T-cell (primary cell): ENCODE data around the gene CDC45. TPM values are rescaled to one million over a fixed set of nuclear protein-coding genes. Genes with fewer than 3 reads are reported as not detected.
A peak's percentile ranks its signal among the peaks of the same experiment; 100 is the strongest.

Source experiments
- ATAC-seq, 4 experiments: fragments of 200-7000 bp in 3 of 4; fragments of 150-1000 bp in 1 of 4; cut with Tn5 transposase; replicated peaks in 1 of 4; 1 replicate in 3 of 4; 2 replicates in 1 of 4; pipeline ENCODE4 v1.10.0; 2021; ENCODE audit warnings: moderate library complexity in 3 of 4, mild to moderate bottlenecking in 2 of 4, moderate number of reproducible peaks in 1 of 4
- CTCF ChIA-PET, 2 donors: fragments of 300-600 bp; sonication (Branson Sonifier 250); formaldehyde crosslinking; loops; one replicate each; lab custom pipeline; 2022; ENCODE audit warnings: antibody characterized with exemption in 2 of 2; lab: Charles Lee
- POLR2A ChIA-PET, 2 donors: fragments of 300-600 bp; sonication (Branson Sonifier 250); formaldehyde crosslinking; loops; one replicate each; lab custom pipeline; 2022; ENCODE audit warnings: antibody characterized with exemption in 2 of 2; lab: Charles Lee
- DNase-seq, 35 experiments: peaks; one replicate each; pipeline versions ENCODE4 v3.0.0 to v3.0.0-alpha.2; 2013 to 2023
- H3K27ac ChIP-seq: one replicate; pipeline ENCODE4 v1.5.1; 2013; ENCODE audit warnings: low read length
- H3K27me3 ChIP-seq, 2 experiments: replicated peaks in 1 of 2; 1 replicate in 1 of 2; 2 replicates in 1 of 2; pipeline versions ENCODE4 v1.6.1 to v1.7.0; 2013; ENCODE audit warnings: low read length in 1 of 2, mixed read lengths in 1 of 2; ENCODE audit not compliant: control insufficient read depth in 2 of 2, insufficient read depth in 2 of 2; ENCODE audit errors: extremely low read depth in 1 of 2
- H3K36me3 ChIP-seq, 2 donors: 1 replicate in 1 of 2; 2 replicates in 1 of 2; pipeline versions ENCODE4 v1.6.1 to v1.7.0; 2013; ENCODE audit warnings: low read length in 1 of 2; ENCODE audit not compliant: control insufficient read depth in 2 of 2, insufficient read depth in 1 of 2; ENCODE audit errors: extremely low read depth in 1 of 2
- H3K4me1 ChIP-seq, 2 experiments: 1 replicate in 1 of 2; 2 replicates in 1 of 2; pipeline versions ENCODE4 v1.6.1 to v1.7.0; 2013; ENCODE audit warnings: low read length in 2 of 2, mixed read lengths in 1 of 2; ENCODE audit not compliant: insufficient read depth in 2 of 2, control insufficient read depth in 1 of 2; ENCODE audit errors: extremely low read depth in 1 of 2
- H3K4me3 ChIP-seq, 2 donors: 1 replicate in 1 of 2; 2 replicates in 1 of 2; pipeline versions ENCODE4 v1.5.1 to v1.7.0; 2013; ENCODE audit warnings: mild to moderate bottlenecking in 2 of 2, low read length in 1 of 2, moderate library complexity in 1 of 2; ENCODE audit not compliant: control insufficient read depth in 1 of 2; ENCODE audit errors: extremely low read depth in 1 of 2
- H3K9me3 ChIP-seq: 2 replicates; pipeline ENCODE4 v1.7.0; 2013
- H3K27ac Mint-ChIP-seq, 2 donors: one replicate each; pipeline ENCODE4 v1.8.0; 2020 to 2021; ENCODE audit warnings: mild to moderate bottlenecking in 2 of 2, mixed read lengths in 2 of 2
- H3K27me3 Mint-ChIP-seq, 2 donors: one replicate each; pipeline ENCODE4 v1.8.0; 2021 to 2022; ENCODE audit warnings: mixed read lengths in 2 of 2
- H3K36me3 Mint-ChIP-seq: one replicate; pipeline ENCODE4 v1.8.0; 2021; ENCODE audit warnings: mixed read lengths
- H3K4me1 Mint-ChIP-seq, 3 donors: one replicate each; pipeline ENCODE4 v1.8.0; 2020 to 2022; ENCODE audit warnings: mixed read lengths in 3 of 3, mild to moderate bottlenecking in 1 of 3
- H3K4me3 Mint-ChIP-seq, 3 donors: one replicate each; pipeline ENCODE4 v1.8.0; 2020 to 2022; ENCODE audit warnings: mild to moderate bottlenecking in 3 of 3, mixed read lengths in 3 of 3, moderate library complexity in 3 of 3
- H3K9me3 Mint-ChIP-seq, 3 donors: one replicate each; pipeline ENCODE4 v1.8.0; 2020 to 2022; ENCODE audit warnings: mixed read lengths in 3 of 3
- whole genome bisulfite sequencing: methylation state at CpG from one replicate; pipeline ENCODE4 v1.1.5; 2013; ENCODE audit warnings: missing lambda C conversion rate; ENCODE audit not compliant: insufficient coverage; 5-methylcytosine and 5-hydroxymethylcytosine counted together
- total RNA-seq, 35 experiments: library from RNA in 6 of 35; stranded (reverse) in 6 of 35; fragments of 120-200 nt in 1 of 35; gene quantifications; one replicate each; pipeline versions ENCODE4 v1.2.1 to v1.2.4 and lab custom pipeline; 2013 to 2026

CDC45 gene
- total RNA-seq (1 to 10 TPM in 4 of 5 donors, under 1 TPM in 1; 0.56 to 2.7 (median 2.2) TPM), total RNA-seq (lab: John Stamatoyannopoulos, UW) (0.14 to 81.2 (median 0.88) reads per million in 29 experiments)
- 0.59 TPM for total RNA-seq (2013)

GRCh38 chr22:19479355-19480172 is at the start of gene CDC45:
Gene CDC45 (plus strand): TSS chr22:19479920. CDS start chr22:19479969, 49 bp downstream.
- H3K9me3 Mint-ChIP-seq: no peaks in the 10 kb centered on the region
- peaks cover 33 to 36% (median 33%) of the 10 kb centered on the region in 3 donors for H3K4me1 Mint-ChIP-seq
- DNase-seq (peak; percentile 86 to 97 (median 92)), ATAC-seq (peak; percentile 90 to 93 (median 92))
- peak within 1 kb of the TSS; percentile 84 to 93 (median 93) for H3K4me3 Mint-ChIP-seq
- no peaks in the 10 kb centered on the region for H3K9me3 ChIP-seq
- whole genome bisulfite sequencing: under 1% methylated on average over 41 of the region's 50 CpGs
- no peaks in the 10 kb centered on the region for H3K27me3 ChIP-seq
- H3K4me3 ChIP-seq: peak within 1 kb of the TSS; percentile 71 to 86
- H3K27ac Mint-ChIP-seq: peak within 1 kb of the TSS; percentile 100
- H3K27ac ChIP-seq: peak within 1 kb of the TSS; percentile 97
- H3K36me3 ChIP-seq: peaks cover 11 to 14% of the 10 kb centered on the region in 2 donors
- peaks cover 7% of the 10 kb centered on the region for H3K36me3 Mint-ChIP-seq
- CTCF ChIA-PET: interaction anchor here (0.6 to 2.2 kb wide), 6 partner anchors 19 to 456 kb away, joined by 3 to 7 read pairs (median 6); partner anchors contain the start of gene ESS2 (in 1 of the 2)
- peaks cover 11 to 12% of the 10 kb centered on the region in 2 experiments for H3K4me1 ChIP-seq
- H3K27me3 Mint-ChIP-seq: no peaks in the 10 kb centered on the region
- POLR2A ChIA-PET: interaction anchor here in 1 of 2 donors (0.6 to 0.7 kb wide), 2 partner anchors 381 to 1483 kb away, joined by 3 to 5 read pairs; no protein-coding TSS in a partner anchor

- Histone ChIP-seq H3K27me3 (no peaks in the 10 kb centered on the region), H3K4me3 (peak overlapping the region; percentile 66 to 92), H3K4me1 (peaks cover 14 to 48% of the 10 kb centered on the region in 2 experiments), H3K27ac (peak overlapping the region; percentile 60), H3K36me3 (peaks cover 0 to 16% of the 10 kb centered on the region in 2 donors), H3K9me3 (no peaks in the 10 kb centered on the region)
- peaks cover 7% of the 10 kb centered on the region for H3K36me3 Mint-ChIP-seq
- H3K27me3 Mint-ChIP-seq: no peaks in the 10 kb centered on the region
- ChIA-PET POLR2A (no interaction called here), CTCF (no interaction called here)
- no peaks in the 10 kb centered on the region for H3K9me3 Mint-ChIP-seq
- peak overlapping the region; percentile 78 to 88 for H3K27ac Mint-ChIP-seq
- 4% methylated on average over 7 of the region's 12 CpGs for WGBS
- peak overlapping the region; percentile 83 to 93 (median 85) for H3K4me3 Mint-ChIP-seq
- ATAC-seq: peak in 1 of 4 experiments; percentile 25
- DNase-seq: peak in 33 of 35 experiments; percentile 22 to 66 (median 52)
- H3K4me1 Mint-ChIP-seq: peaks cover 58 to 61% (median 59%) of the 10 kb centered on the region in 3 donors
Observed at GRCh38 chr22:19429950-19430889, 49.5 kb upstream of the CDC45 start.

- CTCF ChIA-PET: no interaction called here
Observed at GRCh38 chr22:19430890-19431541, 48.7 kb upstream of the CDC45 start.

GRCh38 chr22:19431649-19432132 is 48.0 kb upstream of the CDC45 start, which contains the start of gene HIRA:
Gene HIRA (minus strand): TSS chr22:19431733. CDS start chr22:19431476, 257 bp downstream.
- Histone ChIP-seq H3K9me3 (no peaks in the 10 kb centered on the region), H3K27ac (peak within 1 kb of the TSS; percentile 92), H3K27me3 (no peaks in the 10 kb centered on the region), H3K4me3 (peak within 1 kb of the TSS; percentile 93 to 98), H3K36me3 (peaks cover 0 to 16% of the 10 kb centered on the region in 2 donors), H3K4me1 (peaks cover 14 to 42% of the 10 kb centered on the region in 2 experiments)
- peak; percentile 57 to 91 (median 78) for DNase-seq
- H3K4me3 Mint-ChIP-seq: peak within 1 kb of the TSS; percentile 87 to 93 (median 91)
- peaks cover 47 to 54% (median 49%) of the 10 kb centered on the region in 3 donors for H3K4me1 Mint-ChIP-seq
- no peaks in the 10 kb centered on the region for H3K9me3 Mint-ChIP-seq
- ChIA-PET CTCF (no interaction called here), POLR2A (interaction anchor here in 1 of 2 donors (0.6 kb wide), 1 partner anchor 418 kb away, joined by 5 read pairs; no protein-coding TSS in a partner anchor)
- WGBS: 0% methylated on average over 62 of the region's 66 CpGs
- H3K36me3 Mint-ChIP-seq: peaks cover 12% of the 10 kb centered on the region
- peak; percentile 70 to 74 (median 73) for ATAC-seq
- H3K27me3 Mint-ChIP-seq: no peaks in the 10 kb centered on the region
- H3K27ac Mint-ChIP-seq: peak within 1 kb of the TSS; percentile 92

More at GRCh38 chr22:19430890-19431541, 48.7 kb upstream of the CDC45 start:
- Mint-ChIP-seq H3K4me3 (peak overlapping the region; percentile 83 to 93 (median 85)), H3K4me1 (peaks cover 53 to 58% (median 56%) of the 10 kb centered on the region in 3 donors), H3K27ac (peak overlapping the region; percentile 78 to 88), H3K9me3 (no peaks in the 10 kb centered on the region), H3K27me3 (no peaks in the 10 kb centered on the region), H3K36me3 (peaks cover 10% of the 10 kb centered on the region)
- POLR2A ChIA-PET: interaction anchor here in 1 of 2 donors (0.6 kb wide), 1 partner anchor 417 kb away, joined by 5 read pairs; no protein-coding TSS in a partner anchor
- ATAC-seq (no peak), DNase-seq (peak in 5 of 35 experiments; percentile 7 to 37 (median 16))
- Histone ChIP-seq H3K9me3 (no peaks in the 10 kb centered on the region), H3K27ac (peak overlapping the region; percentile 60), H3K27me3 (no peaks in the 10 kb centered on the region), H3K4me1 (peaks cover 14 to 46% of the 10 kb centered on the region in 2 experiments), H3K4me3 (peak overlapping the region; percentile 66 to 92), H3K36me3 (peaks cover 0 to 19% of the 10 kb centered on the region in 2 donors)
- WGBS: under 1% methylated on average over 53 of the region's 53 CpGs

- Mint-ChIP-seq H3K4me3 (peak within 1 kb of the TSS; percentile 87 to 93 (median 91)), H3K27me3 (no peaks in the 10 kb centered on the region), H3K9me3 (no peaks in the 10 kb centered on the region), H3K36me3 (peaks cover 13% of the 10 kb centered on the region), H3K4me1 (peaks cover 41 to 50% (median 43%) of the 10 kb centered on the region in 3 donors), H3K27ac (peak within 1 kb of the TSS; percentile 92)
- DNase-seq (peak; percentile 70 to 90 (median 79)), ATAC-seq (peak; percentile 89 to 91 (median 90))
- CTCF ChIA-PET: no interaction called here
- Histone ChIP-seq H3K36me3 (peaks cover 0 to 15% of the 10 kb centered on the region in 2 donors), H3K9me3 (no peaks in the 10 kb centered on the region), H3K27ac (peak within 1 kb of the TSS; percentile 92), H3K4me1 (peaks cover 14 to 38% of the 10 kb centered on the region in 2 experiments), H3K27me3 (no peaks in the 10 kb centered on the region), H3K4me3 (peak within 1 kb of the TSS; percentile 93 to 98)
- WGBS: under 1% methylated on average over 74 of the region's 74 CpGs
- POLR2A ChIA-PET: no interaction called here
Observed at GRCh38 chr22:19432133-19432851, 47.4 kb upstream of the CDC45 start, which contains the start of gene MRPL40. Gene MRPL40 (plus strand): TSS chr22:19432545. CDS start chr22:19432555, 10 bp downstream.
